Measurements from ENCODE around the gene PCCB.
A peak's percentile ranks its signal among the peaks of the same experiment; 100 is the strongest.
"Not testable (repeated sequence)": the region's sequence is repeated elsewhere in the genome, so short reads cannot be mapped to it uniquely, and the experiment has no call there.

PCCB gene

DNA sequence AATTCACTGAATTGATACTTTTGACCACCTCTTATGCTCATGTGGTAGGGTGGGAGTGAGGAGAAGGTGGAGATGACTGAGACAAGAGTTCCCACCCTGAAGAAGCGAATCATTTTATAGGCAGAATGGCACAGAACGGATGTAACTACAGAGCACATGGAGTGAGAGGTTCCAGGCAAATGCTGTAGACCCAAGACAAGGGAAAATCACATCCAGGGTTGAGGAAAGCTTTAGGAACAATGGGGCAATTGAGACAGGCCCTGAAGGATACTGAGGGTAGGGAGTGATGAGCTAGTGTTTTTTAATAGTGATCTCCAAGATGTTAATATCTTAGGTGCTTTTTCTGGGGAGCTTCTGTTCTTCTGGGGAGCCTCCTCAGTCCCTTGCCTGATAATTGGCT, 8.1 kb downstream of the PCCB start:
- TF ChIP-seq, protein P1, sequence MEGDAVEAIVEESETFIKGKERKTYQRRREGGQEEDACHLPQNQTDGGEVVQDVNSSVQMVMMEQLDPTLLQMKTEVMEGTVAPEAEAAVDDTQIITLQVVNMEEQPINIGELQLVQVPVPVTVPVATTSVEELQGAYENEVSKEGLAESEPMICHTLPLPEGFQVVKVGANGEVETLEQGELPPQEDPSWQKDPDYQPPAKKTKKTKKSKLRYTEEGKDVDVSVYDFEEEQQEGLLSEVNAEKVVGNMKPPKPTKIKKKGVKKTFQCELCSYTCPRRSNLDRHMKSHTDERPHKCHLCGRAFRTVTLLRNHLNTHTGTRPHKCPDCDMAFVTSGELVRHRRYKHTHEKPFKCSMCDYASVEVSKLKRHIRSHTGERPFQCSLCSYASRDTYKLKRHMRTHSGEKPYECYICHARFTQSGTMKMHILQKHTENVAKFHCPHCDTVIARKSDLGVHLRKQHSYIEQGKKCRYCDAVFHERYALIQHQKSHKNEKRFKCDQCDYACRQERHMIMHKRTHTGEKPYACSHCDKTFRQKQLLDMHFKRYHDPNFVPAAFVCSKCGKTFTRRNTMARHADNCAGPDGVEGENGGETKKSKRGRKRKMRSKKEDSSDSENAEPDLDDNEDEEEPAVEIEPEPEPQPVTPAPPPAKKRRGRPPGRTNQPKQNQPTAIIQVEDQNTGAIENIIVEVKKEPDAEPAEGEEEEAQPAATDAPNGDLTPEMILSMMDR (IDR thresholded peaks at IDR 0.05; ENCODE audit: extremely low read depth, insufficient read depth, missing control alignments): no peak
- no peak for DNase-seq (ENCODE audit: low spot score)
- in situ Hi-C loops (cut with MboI; ENCODE audit: low pct_unique_long_range_greater_than_20kb, low sequenced_read_pairs, unreplicated experiment): no loop called here

DNA sequence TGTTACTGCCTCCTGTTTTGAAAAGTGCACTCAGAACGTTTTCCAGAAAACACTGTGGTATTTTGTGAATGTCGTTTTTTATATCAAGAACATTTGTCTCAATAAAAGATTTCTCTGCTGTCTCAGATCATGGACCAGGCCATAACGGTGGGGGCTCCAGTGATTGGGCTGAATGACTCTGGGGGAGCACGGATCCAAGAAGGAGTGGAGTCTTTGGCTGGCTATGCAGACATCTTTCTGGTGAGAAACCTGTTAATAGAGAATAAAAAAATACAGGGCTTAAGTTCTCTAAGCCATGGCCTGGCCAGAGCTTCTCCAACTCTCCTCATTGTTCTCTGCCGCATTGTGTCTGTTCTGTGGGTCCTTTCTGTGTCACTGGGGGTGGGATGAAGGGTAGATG, 11.7 kb downstream of the PCCB start:
- DNase-seq (ENCODE audit: low spot score): no peak
- TF ChIP-seq, protein P1 (IDR thresholded peaks at IDR 0.05; ENCODE audit: extremely low read depth, insufficient read depth, missing control alignments): no peak
- in situ Hi-C loops (cut with MboI; ENCODE audit: low pct_unique_long_range_greater_than_20kb, low sequenced_read_pairs, unreplicated experiment): no loop called here

DNA sequence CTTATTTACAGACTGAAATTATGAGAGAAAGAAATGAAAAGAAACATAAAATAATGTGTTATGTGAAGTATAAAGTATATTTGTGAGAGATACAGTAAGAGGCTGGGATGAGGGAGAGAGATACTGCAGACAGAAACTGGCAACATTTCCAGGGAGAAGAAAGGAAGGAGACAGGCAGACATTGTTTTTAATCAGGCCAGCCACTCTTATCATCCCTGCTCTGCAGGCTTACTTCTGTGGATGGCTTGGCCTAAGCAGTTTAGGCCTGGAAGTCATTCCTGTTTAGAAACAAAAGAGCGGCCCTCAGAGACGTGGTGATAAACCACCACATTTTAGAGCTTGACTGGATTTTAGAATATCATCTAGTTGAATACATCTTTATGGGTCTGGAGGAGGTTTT, 12.4 kb downstream of the PCCB start:
- in situ Hi-C loops (cut with MboI; ENCODE audit: low pct_unique_long_range_greater_than_20kb, low sequenced_read_pairs, unreplicated experiment): no loop called here
- TF ChIP-seq, protein P1 (IDR thresholded peaks at IDR 0.05; ENCODE audit: extremely low read depth, insufficient read depth, missing control alignments): no peak
- DNase-seq (ENCODE audit: low spot score): no peak

DNA sequence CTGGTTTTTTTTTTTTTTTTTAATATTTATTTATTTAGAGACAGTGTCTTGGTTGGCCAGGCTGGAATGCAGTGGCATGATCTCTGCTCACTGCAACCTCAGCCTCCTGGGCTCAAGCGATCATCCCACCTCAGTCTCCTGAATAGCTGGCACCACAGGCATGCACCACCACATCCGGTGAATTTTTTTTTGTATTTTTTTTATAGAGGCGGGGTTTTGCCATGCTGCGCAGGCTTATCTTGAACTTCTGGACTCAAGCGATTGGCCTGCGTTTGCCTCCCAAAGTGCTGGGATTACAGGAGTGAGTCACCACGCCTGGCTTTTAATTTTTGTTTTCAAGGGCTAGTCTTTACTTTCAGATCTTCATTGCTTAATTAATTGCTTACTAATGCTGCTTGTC, 13.1 kb downstream of the PCCB start:
- TF ChIP-seq, protein P1 (IDR thresholded peaks at IDR 0.05; ENCODE audit: extremely low read depth, insufficient read depth, missing control alignments): no peak
- DNase-seq (ENCODE audit: low spot score): no peak
- in situ Hi-C loops (cut with MboI; ENCODE audit: low pct_unique_long_range_greater_than_20kb, low sequenced_read_pairs, unreplicated experiment): no loop called here

DNA sequence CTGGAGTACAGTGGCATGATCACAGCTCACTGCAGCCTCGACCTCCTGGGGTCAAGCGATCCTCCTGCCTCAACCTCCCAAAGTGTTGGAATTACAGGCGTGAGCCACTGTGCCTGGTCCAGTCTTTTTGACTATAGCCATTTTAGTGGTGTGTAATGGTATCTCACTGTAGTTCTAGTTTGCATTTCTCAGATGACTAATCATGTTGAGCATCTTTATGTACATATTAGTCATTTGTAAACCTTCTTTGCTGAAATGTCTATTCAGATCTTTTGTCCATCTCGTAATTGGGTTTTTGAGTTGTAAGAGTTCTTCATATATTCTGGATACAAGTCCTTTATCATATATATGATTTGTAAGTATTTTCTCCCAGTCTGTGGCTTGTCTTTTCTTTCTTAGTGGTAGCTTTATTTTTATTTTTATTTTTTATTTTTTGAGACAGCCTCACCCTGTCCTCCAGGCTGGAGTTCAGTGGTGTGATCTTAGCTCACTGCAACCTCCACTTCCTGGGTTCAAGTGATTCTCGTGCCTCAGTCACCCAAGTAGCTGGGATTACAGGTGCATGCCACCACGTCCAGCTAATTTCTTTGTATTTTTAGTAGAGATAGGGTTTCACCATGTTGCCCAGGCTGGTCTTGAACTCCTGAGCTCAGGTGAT, 16.5 kb downstream of the PCCB start:
- in situ Hi-C loops (cut with MboI; ENCODE audit: low pct_unique_long_range_greater_than_20kb, low sequenced_read_pairs, unreplicated experiment): not testable (repeated sequence)
- DNase-seq (ENCODE audit: low spot score): peak; percentile 35

DNA sequence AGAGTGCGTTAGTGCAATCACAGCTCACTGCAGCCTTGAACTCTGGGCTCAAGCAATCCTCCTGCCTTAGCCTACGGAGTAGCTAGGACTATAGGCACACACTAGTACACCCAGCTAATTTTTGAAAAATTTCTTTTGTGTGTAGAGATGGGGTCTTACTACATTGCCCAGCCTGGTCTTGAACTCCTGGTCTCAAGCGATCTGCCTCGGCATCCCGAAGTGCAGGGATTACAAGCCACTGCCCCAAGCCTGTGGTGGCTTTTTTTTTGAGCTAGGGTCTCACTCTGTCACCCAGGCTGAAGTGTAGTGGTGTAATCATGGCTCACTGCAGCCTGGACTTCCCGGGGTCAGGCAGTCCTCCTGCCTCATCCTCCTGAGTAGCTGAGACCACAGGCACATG, 17.1 kb downstream of the PCCB start:
- in situ Hi-C loops (cut with MboI; ENCODE audit: low pct_unique_long_range_greater_than_20kb, low sequenced_read_pairs, unreplicated experiment): no loop called here
- TF ChIP-seq, protein P1 (IDR thresholded peaks at IDR 0.05; ENCODE audit: extremely low read depth, insufficient read depth, missing control alignments): no peak
- no peak for DNase-seq (ENCODE audit: low spot score)

DNA sequence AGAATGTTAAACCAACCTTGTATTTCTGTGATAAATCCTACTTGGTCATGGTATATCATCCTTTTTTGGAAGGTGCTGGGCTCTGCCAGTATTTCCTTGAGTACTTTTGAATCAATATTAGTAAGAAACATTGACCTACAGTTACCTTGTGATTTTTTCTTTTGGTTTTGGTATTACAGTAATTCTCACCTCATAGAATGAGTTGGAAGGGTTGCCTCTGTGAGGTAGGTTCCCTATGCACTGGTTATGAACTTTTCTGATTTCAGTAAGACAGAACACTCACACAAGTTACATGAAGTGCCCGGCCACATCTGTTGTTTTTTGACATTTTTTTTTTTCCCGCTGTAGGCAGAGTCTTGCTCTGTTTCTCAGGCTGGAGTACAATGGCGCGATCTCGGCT, 20.0 kb downstream of the PCCB start:
- TF ChIP-seq, protein P1 (IDR thresholded peaks at IDR 0.05; ENCODE audit: extremely low read depth, insufficient read depth, missing control alignments): no peak
- peak; percentile 21 for DNase-seq (ENCODE audit: low spot score)
- in situ Hi-C loops (cut with MboI; ENCODE audit: low pct_unique_long_range_greater_than_20kb, low sequenced_read_pairs, unreplicated experiment): no loop called here

DNA sequence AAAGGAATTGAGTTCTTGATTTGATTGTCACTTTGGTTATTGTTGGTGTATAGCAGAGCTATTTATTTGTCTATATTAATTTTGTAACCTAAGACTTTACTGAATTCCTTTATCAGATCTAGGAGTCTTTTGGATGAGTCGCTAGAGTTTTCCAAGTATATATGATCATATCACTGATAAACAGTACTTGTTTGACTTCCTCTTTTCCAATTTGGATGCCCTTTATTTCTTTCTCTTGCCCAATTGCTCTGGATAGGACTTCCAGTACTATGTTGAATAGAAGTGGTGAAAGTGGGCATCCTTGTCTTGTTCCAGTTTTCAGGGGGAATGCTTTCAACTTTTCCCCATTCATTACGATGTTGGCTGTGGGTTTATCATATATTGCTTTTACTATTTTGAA, 21.5 kb downstream of the PCCB start:
- in situ Hi-C loops (cut with MboI; ENCODE audit: low pct_unique_long_range_greater_than_20kb, low sequenced_read_pairs, unreplicated experiment); DNase-seq (ENCODE audit: low spot score): not testable (repeated sequence)
